Measurements from ENCODE around the gene SOX9.

The SOX9 gene

GRCh38 chr17:72151565-72152386 lies 31.0 kb downstream of the SOX9 start:
- TF ChIP-seq CREB1 (IDR thresholded peaks at IDR 0.05; ENCODE audit: low read depth) (no peak), NFIC (IDR thresholded peaks at IDR 0.05) (peak; percentile 65), TCF12 (IDR thresholded peaks at IDR 0.05; ENCODE audit: low read depth) (0 out of 2 replicates have a peak, but pooled peaks have one; percentile 38), TEAD4 (IDR thresholded peaks at IDR 0.05) (peak; percentile 28; the same call in 1 of the 2 replicates), YY1 (IDR thresholded peaks at IDR 0.05; ENCODE audit: low read depth) (no peak)

DNA sequence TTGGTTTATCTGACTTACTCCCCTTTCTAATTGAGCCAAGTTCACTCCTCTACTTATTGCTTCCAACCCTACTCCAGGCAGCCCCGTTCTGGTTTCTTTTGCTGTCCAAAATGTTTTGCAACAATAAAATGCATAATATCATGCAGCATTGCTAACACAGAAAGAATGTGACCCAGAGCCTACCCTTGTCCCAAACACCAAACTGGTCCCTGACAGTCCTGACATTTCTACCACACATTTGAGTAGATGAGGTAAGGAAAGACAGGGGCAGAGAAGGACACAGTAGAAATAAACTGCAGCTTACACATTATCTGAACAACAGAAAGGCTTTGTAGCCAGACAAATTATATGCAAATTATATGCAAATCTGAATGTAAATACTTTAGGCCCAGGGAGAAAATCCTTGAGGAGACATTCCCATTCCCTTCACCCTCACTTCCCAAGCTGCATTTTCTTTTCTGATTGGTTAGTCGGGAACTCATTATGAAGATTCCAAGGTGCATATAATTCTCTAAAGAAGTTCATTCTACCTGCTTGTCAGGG lies 31.6 kb downstream of the SOX9 start:
- TF ChIP-seq REST (IDR thresholded peaks at IDR 0.05; ENCODE audit: low read depth) (no peak), TCF12 (IDR thresholded peaks at IDR 0.05; ENCODE audit: low read depth) (no peak), FOXM1 (IDR thresholded peaks at IDR 0.05; ENCODE audit: borderline replicate concordance, low read depth) (no peak), CREB1 (IDR thresholded peaks at IDR 0.05; ENCODE audit: low read depth) (no peak), USF1 (IDR thresholded peaks at IDR 0.05) (no peak)

DNA sequence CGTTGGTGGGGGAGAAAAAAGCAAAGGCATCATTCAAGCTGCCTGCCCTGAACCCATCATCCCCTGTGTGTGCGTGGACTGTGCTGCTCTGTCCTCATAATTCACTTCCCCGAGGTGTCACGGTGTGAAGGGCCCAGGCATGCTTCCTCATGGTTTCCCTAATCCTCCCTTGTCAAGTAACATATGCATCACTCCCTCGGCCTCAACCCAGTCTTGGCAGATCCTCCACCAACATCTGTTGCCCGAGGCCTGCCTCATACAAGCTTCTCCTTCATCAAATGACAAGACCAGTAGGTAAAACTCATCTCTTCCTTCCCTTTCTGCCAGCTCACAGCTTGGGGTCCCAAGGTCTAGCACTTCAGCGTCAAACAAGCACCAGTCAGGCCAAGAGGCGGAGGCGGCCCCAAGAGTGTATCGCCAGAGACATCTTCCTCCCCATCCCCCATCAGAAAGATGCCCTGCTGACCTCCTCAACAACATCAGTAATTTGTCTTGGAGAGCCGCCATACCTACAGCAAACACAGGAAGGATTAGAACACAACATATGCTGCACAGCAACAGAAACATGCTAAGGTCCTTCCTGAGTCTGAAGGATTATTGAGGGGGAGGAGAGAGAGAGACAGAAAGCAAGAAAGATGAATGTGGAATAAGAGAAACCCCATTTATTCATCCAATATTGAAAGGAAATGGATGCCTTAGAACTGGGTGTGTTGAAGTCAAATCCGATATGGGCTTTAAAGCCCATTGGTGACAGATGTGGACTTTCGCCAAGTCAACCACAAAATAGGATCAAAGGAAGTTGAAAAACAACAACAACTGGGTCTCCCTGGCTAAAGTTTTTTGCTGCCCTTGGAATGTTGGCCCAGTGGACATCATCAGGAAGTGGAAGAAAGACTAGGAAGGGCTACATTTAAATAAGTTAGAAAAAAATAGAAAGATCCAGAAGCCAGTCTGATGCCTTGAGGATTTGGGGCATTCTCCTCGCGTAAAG lies 38.4 kb downstream of the SOX9 start:
- TF ChIP-seq USF1 (IDR thresholded peaks at IDR 0.05) = no peak
- TF ChIP-seq TEAD4 (IDR thresholded peaks at IDR 0.05) = no peak
- no peak for TF ChIP-seq EGR1 (IDR thresholded peaks at IDR 0.05)
- TF ChIP-seq CREB1 (IDR thresholded peaks at IDR 0.05; ENCODE audit: low read depth) = no peak
- TF ChIP-seq FOXM1 (IDR thresholded peaks at IDR 0.05; ENCODE audit: borderline replicate concordance, low read depth) = no peak
- no peak for TF ChIP-seq ZBTB7A (IDR thresholded peaks at IDR 0.05; ENCODE audit: low read depth)

DNA sequence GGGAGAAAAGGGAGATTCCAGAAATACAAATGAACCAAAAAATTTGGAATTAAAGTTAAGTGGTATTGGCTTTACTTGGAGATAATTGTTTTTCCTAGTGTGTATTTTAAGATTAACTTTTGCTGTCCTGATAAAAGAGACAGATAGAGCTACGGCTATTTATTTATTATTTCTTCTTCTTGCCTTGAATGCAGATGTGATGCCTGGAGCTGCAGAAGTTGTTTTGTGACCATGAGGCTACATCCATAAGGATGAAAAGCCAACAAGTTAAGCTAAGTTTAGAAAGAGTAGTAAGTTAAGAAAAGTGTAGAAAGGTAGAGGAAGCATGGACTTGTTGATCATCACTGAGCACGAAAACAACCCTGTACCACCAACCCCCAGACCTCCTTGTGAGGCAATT lies 41.7 kb downstream of the SOX9 start:
- TF ChIP-seq, protein P1, sequence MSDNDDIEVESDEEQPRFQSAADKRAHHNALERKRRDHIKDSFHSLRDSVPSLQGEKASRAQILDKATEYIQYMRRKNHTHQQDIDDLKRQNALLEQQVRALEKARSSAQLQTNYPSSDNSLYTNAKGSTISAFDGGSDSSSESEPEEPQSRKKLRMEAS (IDR thresholded peaks at IDR 0.05) = no peak
- no peak for TF ChIP-seq CREB1 (IDR thresholded peaks at IDR 0.05; ENCODE audit: low read depth)
- no peak for TF ChIP-seq TCF12 (IDR thresholded peaks at IDR 0.05; ENCODE audit: low read depth)
- no peak for TF ChIP-seq USF1 (IDR thresholded peaks at IDR 0.05)
- TF ChIP-seq RAD21 (IDR thresholded peaks at IDR 0.05; ENCODE audit: low read depth) = no peak
- TF ChIP-seq YY1 (IDR thresholded peaks at IDR 0.05; ENCODE audit: low read depth) = no peak
- TF ChIP-seq TEAD4 (IDR thresholded peaks at IDR 0.05) = no peak
- TF ChIP-seq FOXM1 (IDR thresholded peaks at IDR 0.05; ENCODE audit: borderline replicate concordance, low read depth) = no peak

GRCh38 chr17:72163474-72163873 lies 42.7 kb downstream of the SOX9 start:
- TF ChIP-seq TCF12 (IDR thresholded peaks at IDR 0.05; ENCODE audit: low read depth) (no peak), NFIC (IDR thresholded peaks at IDR 0.05) (no peak), ZBTB7A (IDR thresholded peaks at IDR 0.05; ENCODE audit: low read depth) (no peak), TEAD4 (IDR thresholded peaks at IDR 0.05) (no peak), YY1 (IDR thresholded peaks at IDR 0.05; ENCODE audit: low read depth) (no peak), CEBPB (IDR thresholded peaks at IDR 0.05) (no peak), RAD21 (IDR thresholded peaks at IDR 0.05; ENCODE audit: low read depth) (no peak), USF1 (IDR thresholded peaks at IDR 0.05) (no peak), FOXM1 (IDR thresholded peaks at IDR 0.05; ENCODE audit: borderline replicate concordance, low read depth) (no peak)
- TF ChIP-seq, protein P1 (IDR thresholded peaks at IDR 0.05) = no peak

DNA sequence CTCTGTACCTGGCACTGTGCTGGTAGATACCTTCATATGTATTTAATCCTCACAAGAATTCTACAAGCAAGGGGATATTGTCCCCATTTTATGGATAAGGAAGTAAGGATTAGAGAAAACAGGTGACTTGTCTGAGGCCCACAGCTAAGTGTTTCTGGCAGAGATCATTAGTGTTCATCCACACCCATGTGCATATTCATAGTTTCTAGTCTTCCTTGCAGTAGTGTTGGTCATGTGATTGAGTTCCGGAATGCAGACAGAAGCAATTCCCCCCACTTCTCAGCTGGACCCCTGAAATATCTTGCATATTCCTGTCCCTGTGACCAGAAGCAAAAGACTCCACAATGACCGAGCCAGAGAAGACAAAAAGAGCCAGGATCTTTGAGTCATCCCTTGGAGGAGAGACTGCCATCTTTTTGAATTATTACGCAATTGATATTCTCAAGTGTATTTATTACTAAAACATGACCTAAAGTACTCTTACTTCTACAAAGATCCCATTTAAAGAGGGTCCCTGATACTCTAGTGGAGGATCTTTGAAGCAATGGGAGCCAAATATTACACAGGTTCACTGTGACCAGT lies 43.4 kb downstream of the SOX9 start:
- TF ChIP-seq YY1 (IDR thresholded peaks at IDR 0.05; ENCODE audit: low read depth) (no peak), TEAD4 (IDR thresholded peaks at IDR 0.05) (no peak), RAD21 (IDR thresholded peaks at IDR 0.05; ENCODE audit: low read depth) (no peak), CEBPB (IDR thresholded peaks at IDR 0.05) (peak; percentile 79)
